Hepatocyte (in vitro differentiated cells): ENCODE results near the gene ORC3. TPM values are rescaled to one million over a fixed set of nuclear protein-coding genes. Genes with fewer than 3 reads are reported as not detected.
A peak's percentile ranks its signal among the peaks of the same experiment; 100 is the strongest.

ENCODE experiments used
- DNase-seq: peaks from one replicate; pipeline ENCODE4 v3.0.0-alpha.2; 2016; ENCODE audit warnings: low spot score
- H2AFZ ChIP-seq: fragments of 200-600 bp; sonication (generic); 2 replicates; pipeline ENCODE4 v1.6.0; 2016; ENCODE audit warnings: antibody characterized with exemption, mild to moderate bottlenecking
- H3K27ac ChIP-seq: fragments of 200-600 bp; sonication (generic); 2 replicates; pipeline ENCODE4 v1.5.1; 2016; ENCODE audit warnings: mild to moderate bottlenecking
- H3K27me3 ChIP-seq: fragments of 200-600 bp; sonication (generic); 2 replicates; pipeline ENCODE4 v1.6.1; 2016
- H3K36me3 ChIP-seq: fragments of 200-600 bp; sonication (generic); replicated peaks from 2 replicates; pipeline ENCODE4 v1.5.1; 2016; ENCODE audit warnings: low read depth; ENCODE audit not compliant: insufficient read depth
- H3K4me1 ChIP-seq: fragments of 200-600 bp; sonication (generic); 2 replicates; pipeline ENCODE4 v1.5.1; 2016; ENCODE audit warnings: mild to moderate bottlenecking, moderate library complexity; ENCODE audit not compliant: insufficient read depth
- H3K4me2 ChIP-seq: fragments of 200-600 bp; sonication (generic); 2 replicates; pipeline ENCODE4 v1.6.0; 2016
- H3K4me3 ChIP-seq: fragments of 200-600 bp; sonication (generic); 2 replicates; pipeline ENCODE4 v1.5.1; 2016; ENCODE audit warnings: mild to moderate bottlenecking
- H3K79me2 ChIP-seq: fragments of 200-600 bp; sonication (generic); 2 replicates; pipeline ENCODE4 v1.6.0; 2017; ENCODE audit warnings: mild to moderate bottlenecking
- H3K9me2 ChIP-seq: fragments of 200-600 bp; sonication (generic); replicated peaks from 2 replicates; pipeline ENCODE4 v1.6.0; 2017; ENCODE audit warnings: mild to moderate bottlenecking; ENCODE audit not compliant: insufficient read depth
- H3K9me3 ChIP-seq: fragments of 200-600 bp; sonication (generic); 2 replicates; pipeline ENCODE4 v1.5.1; 2016; ENCODE audit warnings: low read depth, mild to moderate bottlenecking
- H4K20me1 ChIP-seq: fragments of 200-600 bp; sonication (generic); 2 replicates; pipeline ENCODE4 v1.6.0; 2016; ENCODE audit warnings: mild to moderate bottlenecking; ENCODE audit not compliant: insufficient read depth, poor library complexity, severe bottlenecking
- EZH2 ChIP-seq: fragments of 200-600 bp; sonication (generic); IDR thresholded peaks from 2 replicates; pipeline ENCODE4 v1.6.1; 2016; ENCODE audit warnings: antibody characterized with exemption, mild to moderate bottlenecking, borderline replicate concordance
- EZH2phosphoT487 ChIP-seq: fragments of 200-600 bp; sonication (generic); IDR thresholded peaks from one replicate; pipeline ENCODE4 v1.6.1; 2018; ENCODE audit warnings: antibody characterized with exemption, mild to moderate bottlenecking, low read depth, moderate library complexity; ENCODE audit not compliant: unreplicated experiment, severe bottlenecking
- polyA plus RNA-seq: library from polyadenylated mRNA; unstranded; fragments of >200 nt; fragmentation: Nextera tagmentation; extraction: Ambion mirVana; gene quantifications from 2 replicates; pipeline ENCODE4 v1.2.1, GENCODE V29; 2016
- total RNA-seq: library from RNA; depleted of rRNA; stranded (reverse); fragments of >200 nt; gene quantifications from 2 replicates; pipeline ENCODE4 v1.2.3, GENCODE V29; 2014
- TF ChIP-seq, protein P1 (sequence below): fragments of 200-600 bp; sonication (generic); IDR thresholded peaks from 2 replicates; pipeline ENCODE4 v1.5.1; 2016; ENCODE audit warnings: antibody characterized with exemption, mild to moderate bottlenecking; ENCODE audit not compliant: poor library complexity

ORC3 gene
- total and polyA plus RNA-seq, 2 experiments from 2014 or later: 19.6 to 24.2 TPM

DNA sequence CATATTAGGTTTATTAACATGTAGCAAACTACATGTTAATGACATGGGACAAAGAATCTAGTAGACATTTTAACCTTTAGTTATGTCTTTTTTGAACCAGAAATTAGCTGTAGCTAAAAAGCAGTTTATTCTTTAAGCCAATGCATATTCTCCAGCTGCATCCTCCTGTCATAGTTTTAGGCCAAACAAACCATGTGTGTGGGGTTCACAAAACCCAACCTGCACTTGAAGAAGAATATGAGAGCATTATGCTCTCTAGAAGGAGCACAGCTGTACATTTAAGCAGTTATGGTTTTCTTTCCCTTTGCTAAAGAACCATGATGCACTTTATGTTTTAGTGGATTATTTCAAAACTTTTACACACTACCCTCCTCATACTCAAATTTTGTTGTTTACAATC is 65.9 kb downstream of the ORC3 start:
- Histone ChIP-seq H3K4me3 (no peak overlapping the region), H3K79me2 (no peaks in the 10 kb centered on the region), H3K27ac (no peak overlapping the region), H4K20me1 (no peaks in the 10 kb centered on the region), H2AFZ (no peak overlapping the region), H3K27me3 (no peaks in the 10 kb centered on the region), H3K4me1 (no peaks in the 10 kb centered on the region), H3K9me3 (no peaks in the 10 kb centered on the region), H3K36me3 (no peaks in the 10 kb centered on the region), H3K9me2 (no peaks in the 10 kb centered on the region), H3K4me2 (no peak overlapping the region)
- no peak for DNase-seq
- TF ChIP-seq EZH2phosphoT487 (no peak), EZH2 (no peak)
- TF ChIP-seq, protein P1, sequence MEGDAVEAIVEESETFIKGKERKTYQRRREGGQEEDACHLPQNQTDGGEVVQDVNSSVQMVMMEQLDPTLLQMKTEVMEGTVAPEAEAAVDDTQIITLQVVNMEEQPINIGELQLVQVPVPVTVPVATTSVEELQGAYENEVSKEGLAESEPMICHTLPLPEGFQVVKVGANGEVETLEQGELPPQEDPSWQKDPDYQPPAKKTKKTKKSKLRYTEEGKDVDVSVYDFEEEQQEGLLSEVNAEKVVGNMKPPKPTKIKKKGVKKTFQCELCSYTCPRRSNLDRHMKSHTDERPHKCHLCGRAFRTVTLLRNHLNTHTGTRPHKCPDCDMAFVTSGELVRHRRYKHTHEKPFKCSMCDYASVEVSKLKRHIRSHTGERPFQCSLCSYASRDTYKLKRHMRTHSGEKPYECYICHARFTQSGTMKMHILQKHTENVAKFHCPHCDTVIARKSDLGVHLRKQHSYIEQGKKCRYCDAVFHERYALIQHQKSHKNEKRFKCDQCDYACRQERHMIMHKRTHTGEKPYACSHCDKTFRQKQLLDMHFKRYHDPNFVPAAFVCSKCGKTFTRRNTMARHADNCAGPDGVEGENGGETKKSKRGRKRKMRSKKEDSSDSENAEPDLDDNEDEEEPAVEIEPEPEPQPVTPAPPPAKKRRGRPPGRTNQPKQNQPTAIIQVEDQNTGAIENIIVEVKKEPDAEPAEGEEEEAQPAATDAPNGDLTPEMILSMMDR: no peak

DNA sequence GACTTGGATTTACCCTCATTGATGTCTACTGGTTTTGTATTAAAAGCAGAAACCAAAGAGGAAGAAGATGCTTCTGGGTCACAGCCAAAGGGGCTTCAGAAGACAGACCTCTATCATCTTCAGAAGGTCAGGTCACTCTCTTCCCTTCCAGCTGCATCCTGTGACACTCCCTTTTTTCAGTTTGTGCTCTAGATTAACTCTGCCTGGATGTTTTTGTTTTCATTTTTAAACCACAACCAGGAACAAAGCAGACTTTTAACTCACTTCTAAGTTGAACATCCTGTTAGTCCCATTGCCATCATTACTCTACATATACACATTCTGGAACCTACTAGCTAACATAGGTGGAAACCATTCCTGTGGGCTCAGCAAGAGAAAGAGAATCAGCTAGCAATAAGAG is 66.9 kb downstream of the ORC3 start:
- no peak overlapping the region for H2AFZ ChIP-seq
- no peaks in the 10 kb centered on the region for H3K9me2 ChIP-seq
- no peak overlapping the region for H3K27ac ChIP-seq
- no peaks in the 10 kb centered on the region for H3K79me2 ChIP-seq
- H3K27me3 ChIP-seq: no peaks in the 10 kb centered on the region
- no peaks in the 10 kb centered on the region for H3K4me1 ChIP-seq
- TF ChIP-seq EZH2phosphoT487 (no peak), EZH2 (no peak)
- TF ChIP-seq, protein P1: no peak
- no peak for DNase-seq
- H3K36me3 ChIP-seq: no peaks in the 10 kb centered on the region
- H3K4me2 ChIP-seq: no peak overlapping the region
- H3K4me3 ChIP-seq: no peak overlapping the region
- no peaks in the 10 kb centered on the region for H3K9me3 ChIP-seq
- H4K20me1 ChIP-seq: no peaks in the 10 kb centered on the region

DNA sequence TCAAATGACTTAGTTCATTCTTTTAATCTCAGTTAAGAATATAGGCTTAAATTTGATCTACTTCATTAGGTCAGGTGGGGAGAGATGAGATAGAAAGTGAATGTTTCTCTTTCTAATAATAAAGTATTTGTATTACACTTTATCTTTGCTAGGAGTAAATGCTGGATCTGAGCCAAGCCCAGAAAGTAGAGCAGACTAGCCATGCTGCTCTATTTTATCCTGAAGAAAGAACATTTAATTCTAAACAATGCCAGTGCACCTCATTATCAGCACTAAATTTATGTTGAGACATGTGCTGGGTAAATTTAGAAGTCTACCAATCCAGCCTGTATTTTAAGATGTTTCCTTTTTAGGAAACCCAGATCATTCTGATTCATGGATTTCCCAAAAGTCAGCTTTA is 68.6 kb downstream of the ORC3 start:
- Histone ChIP-seq H3K4me3 (no peak overlapping the region), H3K36me3 (no peaks in the 10 kb centered on the region), H3K9me2 (no peaks in the 10 kb centered on the region), H3K79me2 (no peaks in the 10 kb centered on the region), H4K20me1 (no peaks in the 10 kb centered on the region), H3K27me3 (no peaks in the 10 kb centered on the region), H3K4me2 (no peak overlapping the region), H3K4me1 (peaks cover under 1% of the 10 kb centered on the region), H3K27ac (no peak overlapping the region), H3K9me3 (no peaks in the 10 kb centered on the region), H2AFZ (no peak overlapping the region)
- DNase-seq: peak; percentile 11
- TF ChIP-seq, protein P1: no peak
- TF ChIP-seq EZH2phosphoT487: no peak
- TF ChIP-seq EZH2: no peak

DNA sequence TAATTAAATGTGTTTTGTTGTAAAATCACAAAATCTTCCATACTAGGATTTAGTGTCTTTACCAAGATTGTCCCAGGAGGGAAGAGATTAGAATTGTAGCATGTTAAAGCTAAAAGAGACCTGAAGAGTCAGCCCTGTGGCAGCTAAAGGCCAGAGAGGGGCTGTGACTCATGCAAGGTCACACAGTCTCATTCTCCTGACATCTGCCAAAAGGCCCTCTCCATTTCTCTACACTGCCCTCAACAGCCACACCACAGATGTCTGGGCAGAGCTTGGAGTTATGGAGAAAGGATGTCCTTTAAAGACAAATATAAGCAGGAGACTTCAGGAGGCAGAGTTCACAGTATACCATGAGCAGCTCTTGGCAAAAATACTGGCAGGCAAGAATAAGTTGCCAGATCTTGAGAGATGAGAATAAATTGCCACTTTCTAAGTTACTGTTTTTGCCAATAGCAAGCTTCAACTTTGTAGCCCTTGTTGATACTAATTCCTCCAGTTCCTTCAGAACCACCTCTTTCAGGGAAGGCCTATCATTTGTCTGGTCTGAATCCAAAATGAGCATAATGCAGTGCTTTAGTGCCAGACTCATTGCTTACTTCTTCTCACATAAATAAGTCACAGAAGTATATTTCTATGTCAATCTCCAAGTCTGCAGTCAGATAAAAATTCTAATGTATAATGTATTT is 70.4 kb downstream of the ORC3 start:
- Histone ChIP-seq H4K20me1 (no peaks in the 10 kb centered on the region), H3K4me2 (no peak overlapping the region), H3K27ac (peak overlapping the region; percentile 60)

More for the DNA sequence above, 70.4 kb downstream of the ORC3 start:
- no peaks in the 10 kb centered on the region for H3K9me2 ChIP-seq
- H3K4me1 ChIP-seq: peaks cover 8% of the 10 kb centered on the region
- no peaks in the 10 kb centered on the region for H3K36me3 ChIP-seq
- no peaks in the 10 kb centered on the region for H3K27me3 ChIP-seq
- no peak overlapping the region for H2AFZ ChIP-seq
- no peak for TF ChIP-seq EZH2phosphoT487
- TF ChIP-seq, protein P1: no peak
- TF ChIP-seq EZH2: no peak
- no peak overlapping the region for H3K4me3 ChIP-seq
- DNase-seq: no peak
- no peaks in the 10 kb centered on the region for H3K9me3 ChIP-seq
- H3K79me2 ChIP-seq: no peaks in the 10 kb centered on the region
